SU-DHL-6 (cell line): ENCODE results near the gene GJB6.

Experiments
- CTCF ChIP-seq: fragments of 200-600 bp; sonication (generic); IDR thresholded peaks from one replicate; pipeline ENCODE4 v1.5.1; 2017; ENCODE audit warnings: antibody characterized with exemption, mild to moderate bottlenecking, low read length, moderate library complexity; ENCODE audit not compliant: insufficient read depth, poor library complexity, severe bottlenecking
- EZH2phosphoT487 ChIP-seq: fragments of 200-600 bp; sonication (generic), shearing (Covaris generic); conservative IDR thresholded peaks from 2 replicates; pipeline ENCODE4 v1.6.1; 2018; ENCODE audit warnings: mild to moderate bottlenecking, antibody characterized with exemption, low read length, moderate library complexity, mixed read lengths

- TF ChIP-seq CTCF (no peak), EZH2phosphoT487 (no peak)
These were observed 39.3 kb downstream of the GJB6 start, which contains the start of gene GJB2 for GRCh38 chr13:20192836-20193161.
